Measurements from ENCODE around the gene RAB22A.
"Not testable (repeated sequence)": the region's sequence is repeated elsewhere in the genome, so short reads cannot be mapped to it uniquely, and the experiment has no call there.

RAB22A gene

DNA sequence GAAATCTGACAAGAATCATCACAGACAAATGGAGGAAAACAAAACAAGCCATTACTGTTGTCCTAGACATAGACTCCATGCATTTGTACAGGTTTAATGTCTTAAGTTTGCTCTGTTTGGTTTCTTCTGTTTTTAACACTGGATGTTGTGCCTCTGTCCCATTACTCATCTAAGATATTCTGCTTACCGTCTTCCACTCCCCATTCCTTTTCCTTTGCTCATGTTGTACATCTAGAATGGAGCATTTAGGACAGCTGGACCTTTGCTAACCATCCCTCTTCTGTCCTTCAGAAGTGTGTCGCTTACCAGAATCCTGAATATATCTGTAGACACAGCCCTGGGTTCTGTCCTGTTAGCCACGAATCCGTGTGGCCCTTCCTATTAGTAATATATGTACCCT is 35.2 kb downstream of the RAB22A start:
- Histone ChIP-seq H3K27me3 (ENCODE audit: control insufficient read depth, insufficient read depth, low read length) (no peaks in the 10 kb centered on the region), H3K9ac (ENCODE audit: low read length) (no peak overlapping the region), H3K36me3 (ENCODE audit: control insufficient read depth, insufficient read depth, low read length) (peaks cover 18% of the 10 kb centered on the region), H3K9me3 (ENCODE audit: control insufficient read depth, insufficient read depth, low read depth, low read length) (no peaks in the 10 kb centered on the region), H3K4me3 (ENCODE audit: low read depth, low read length) (no peak overlapping the region), H3K4me1 (ENCODE audit: control insufficient read depth, insufficient read depth, low read length) (peaks cover 13% of the 10 kb centered on the region; the same call in 1 of the 2 replicates), H3K27ac (ENCODE audit: low read depth, low read length) (no peak overlapping the region)

- Histone ChIP-seq H3K9me3 (ENCODE audit: control insufficient read depth, insufficient read depth, low read depth, low read length) (no peaks in the 10 kb centered on the region), H3K9ac (ENCODE audit: low read length) (no peak overlapping the region), H3K4me1 (ENCODE audit: control insufficient read depth, insufficient read depth, low read length) (no peaks in the 10 kb centered on the region), H3K36me3 (ENCODE audit: control insufficient read depth, insufficient read depth, low read length) (peaks cover 28% of the 10 kb centered on the region), H3K27ac (ENCODE audit: low read depth, low read length) (no peak overlapping the region), H3K27me3 (ENCODE audit: control insufficient read depth, insufficient read depth, low read length) (no peaks in the 10 kb centered on the region), H3K4me3 (ENCODE audit: low read depth, low read length) (no peak overlapping the region)
Measured at GRCh38 chr20:58349570-58349969, 40.1 kb downstream of the RAB22A start.

GRCh38 chr20:58352468-58352867 is 43.0 kb downstream of the RAB22A start:
- Histone ChIP-seq H3K27ac (ENCODE audit: low read depth, low read length) (no peak overlapping the region), H3K36me3 (ENCODE audit: control insufficient read depth, insufficient read depth, low read length) (peaks cover 22% of the 10 kb centered on the region), H3K9me3 (ENCODE audit: control insufficient read depth, insufficient read depth, low read depth, low read length) (no peaks in the 10 kb centered on the region)

GRCh38 chr20:58359441-58359840 is 49.9 kb downstream of the RAB22A start:
- H3K27ac ChIP-seq (ENCODE audit: low read depth, low read length), result no peak overlapping the region

More at GRCh38 chr20:58352468-58352867, 43.0 kb downstream of the RAB22A start:
- Histone ChIP-seq H3K27me3 (ENCODE audit: control insufficient read depth, insufficient read depth, low read length) (no peaks in the 10 kb centered on the region), H3K4me3 (ENCODE audit: low read depth, low read length) (no peak overlapping the region), H3K9ac (ENCODE audit: low read length) (no peak overlapping the region), H3K4me1 (ENCODE audit: control insufficient read depth, insufficient read depth, low read length) (no peaks in the 10 kb centered on the region)

GRCh38 chr20:58360936-58361335 is 51.4 kb downstream of the RAB22A start:
- Histone ChIP-seq H3K36me3 (ENCODE audit: control insufficient read depth, insufficient read depth, low read length) (peaks cover 16% of the 10 kb centered on the region), H3K9ac (ENCODE audit: low read length) (no peak overlapping the region), H3K27me3 (ENCODE audit: control insufficient read depth, insufficient read depth, low read length) (no peaks in the 10 kb centered on the region), H3K9me3 (ENCODE audit: control insufficient read depth, insufficient read depth, low read depth, low read length) (no peaks in the 10 kb centered on the region), H3K4me3 (ENCODE audit: low read depth, low read length) (no peak overlapping the region), H3K4me1 (ENCODE audit: control insufficient read depth, insufficient read depth, low read length) (no peaks in the 10 kb centered on the region), H3K27ac (ENCODE audit: low read depth, low read length) (no peak overlapping the region)

More at GRCh38 chr20:58359441-58359840, 49.9 kb downstream of the RAB22A start:
- no peaks in the 10 kb centered on the region for H3K4me1 ChIP-seq (ENCODE audit: control insufficient read depth, insufficient read depth, low read length)
- H3K9me3 ChIP-seq (ENCODE audit: control insufficient read depth, insufficient read depth, low read depth, low read length), result no peaks in the 10 kb centered on the region
- no peak overlapping the region for H3K4me3 ChIP-seq (ENCODE audit: low read depth, low read length)
- peaks cover 29% of the 10 kb centered on the region for H3K36me3 ChIP-seq (ENCODE audit: control insufficient read depth, insufficient read depth, low read length)
- no peaks in the 10 kb centered on the region for H3K27me3 ChIP-seq (ENCODE audit: control insufficient read depth, insufficient read depth, low read length)
- H3K9ac ChIP-seq (ENCODE audit: low read length), result no peak overlapping the region

GRCh38 chr20:58361481-58362205 is 52.1 kb downstream of the RAB22A start:
- H3K9ac ChIP-seq (ENCODE audit: low read length), result no peak overlapping the region
- no peaks in the 10 kb centered on the region for H3K9me3 ChIP-seq (ENCODE audit: control insufficient read depth, insufficient read depth, low read depth, low read length)
- no peak overlapping the region for H3K4me3 ChIP-seq (ENCODE audit: low read depth, low read length)
- no peaks in the 10 kb centered on the region; the same call in 1 of the 2 replicates for H3K4me1 ChIP-seq (ENCODE audit: control insufficient read depth, insufficient read depth, low read length)
- H3K27ac ChIP-seq (ENCODE audit: low read depth, low read length), result no peak overlapping the region
- no peaks in the 10 kb centered on the region for H3K27me3 ChIP-seq (ENCODE audit: control insufficient read depth, insufficient read depth, low read length)
- peaks cover 16% of the 10 kb centered on the region for H3K36me3 ChIP-seq (ENCODE audit: control insufficient read depth, insufficient read depth, low read length)

DNA sequence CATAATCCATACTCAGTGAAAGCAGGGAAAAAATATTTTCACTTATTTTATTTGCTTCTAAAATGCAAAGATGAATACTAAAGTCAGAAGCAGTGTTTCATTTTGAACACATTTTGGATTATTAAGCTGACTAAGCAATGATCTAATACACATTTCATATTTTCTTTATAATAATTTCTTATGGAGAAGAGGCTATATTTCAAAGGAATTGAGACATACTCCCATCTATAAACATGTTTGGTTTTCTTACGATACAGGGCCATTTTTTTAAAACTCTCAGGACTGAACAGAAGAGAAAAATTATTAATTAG is 52.6 kb downstream of the RAB22A start:
- Histone ChIP-seq H3K4me3 (ENCODE audit: low read depth, low read length) (no peak overlapping the region), H3K27me3 (ENCODE audit: control insufficient read depth, insufficient read depth, low read length) (no peaks in the 10 kb centered on the region), H3K4me1 (ENCODE audit: control insufficient read depth, insufficient read depth, low read length) (no peaks in the 10 kb centered on the region; the same call in 1 of the 2 replicates), H3K27ac (ENCODE audit: low read depth, low read length) (no peak overlapping the region), H3K9me3 (ENCODE audit: control insufficient read depth, insufficient read depth, low read depth, low read length) (no peaks in the 10 kb centered on the region), H3K36me3 (ENCODE audit: control insufficient read depth, insufficient read depth, low read length) (peaks cover 16% of the 10 kb centered on the region), H3K9ac (ENCODE audit: low read length) (no peak overlapping the region)

DNA sequence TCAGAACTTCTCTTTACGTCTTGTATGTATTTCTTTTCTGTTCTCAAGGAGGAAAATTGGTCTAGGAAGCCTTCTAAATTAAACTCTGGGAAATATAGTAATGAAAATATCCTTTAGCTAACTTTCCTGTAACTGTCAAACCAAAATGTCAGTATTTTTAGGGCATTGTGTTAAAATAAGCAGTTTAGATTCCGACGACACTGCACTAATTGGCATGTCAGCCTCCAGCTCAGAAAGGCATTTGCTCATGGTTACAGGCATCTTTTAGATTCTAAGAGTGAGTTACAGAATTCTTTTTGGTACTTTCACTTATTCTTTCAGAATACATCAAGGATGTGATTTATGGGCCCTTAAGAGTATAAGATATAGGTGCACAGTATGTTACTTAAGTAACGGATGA is 53.5 kb downstream of the RAB22A start:
- Histone ChIP-seq H3K36me3 (ENCODE audit: control insufficient read depth, insufficient read depth, low read length) (peaks cover 16% of the 10 kb centered on the region), H3K4me1 (ENCODE audit: control insufficient read depth, insufficient read depth, low read length) (no peaks in the 10 kb centered on the region; the same call in 1 of the 2 replicates), H3K4me3 (ENCODE audit: low read depth, low read length) (no peak overlapping the region), H3K9ac (ENCODE audit: low read length) (no peak overlapping the region), H3K27me3 (ENCODE audit: control insufficient read depth, insufficient read depth, low read length) (no peaks in the 10 kb centered on the region), H3K27ac (ENCODE audit: low read depth, low read length) (no peak overlapping the region), H3K9me3 (ENCODE audit: control insufficient read depth, insufficient read depth, low read depth, low read length) (no peaks in the 10 kb centered on the region)

DNA sequence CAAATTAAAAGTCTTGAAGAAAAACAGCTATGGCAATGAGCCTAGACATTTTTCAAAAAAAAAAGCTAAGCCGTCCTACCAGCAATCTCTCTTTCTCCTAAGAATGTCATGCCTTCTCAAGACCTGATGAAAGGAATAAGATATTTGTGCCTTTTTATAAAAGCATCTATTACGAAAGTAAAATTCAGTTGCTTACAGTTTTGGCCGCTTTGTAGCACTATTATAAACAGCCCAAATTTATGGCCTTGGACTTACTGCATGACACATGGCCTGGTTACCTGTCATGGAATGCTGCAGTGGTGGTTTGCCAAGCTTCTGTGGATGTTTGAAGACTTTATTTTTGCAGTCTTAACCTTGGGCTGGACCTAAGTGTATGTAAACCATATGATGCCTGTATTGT is 57.4 kb downstream of the RAB22A start:
- Histone ChIP-seq H3K9ac (ENCODE audit: low read length) (no peak overlapping the region), H3K36me3 (ENCODE audit: control insufficient read depth, insufficient read depth, low read length) (peaks cover 5% of the 10 kb centered on the region; the same call in 1 of the 2 replicates), H3K9me3 (ENCODE audit: control insufficient read depth, insufficient read depth, low read depth, low read length) (no peaks in the 10 kb centered on the region), H3K27ac (ENCODE audit: low read depth, low read length) (no peak overlapping the region), H3K4me3 (ENCODE audit: low read depth, low read length) (no peak overlapping the region), H3K27me3 (ENCODE audit: control insufficient read depth, insufficient read depth, low read length) (no peaks in the 10 kb centered on the region), H3K4me1 (ENCODE audit: control insufficient read depth, insufficient read depth, low read length) (no peaks in the 10 kb centered on the region; the same call in 1 of the 2 replicates)

DNA sequence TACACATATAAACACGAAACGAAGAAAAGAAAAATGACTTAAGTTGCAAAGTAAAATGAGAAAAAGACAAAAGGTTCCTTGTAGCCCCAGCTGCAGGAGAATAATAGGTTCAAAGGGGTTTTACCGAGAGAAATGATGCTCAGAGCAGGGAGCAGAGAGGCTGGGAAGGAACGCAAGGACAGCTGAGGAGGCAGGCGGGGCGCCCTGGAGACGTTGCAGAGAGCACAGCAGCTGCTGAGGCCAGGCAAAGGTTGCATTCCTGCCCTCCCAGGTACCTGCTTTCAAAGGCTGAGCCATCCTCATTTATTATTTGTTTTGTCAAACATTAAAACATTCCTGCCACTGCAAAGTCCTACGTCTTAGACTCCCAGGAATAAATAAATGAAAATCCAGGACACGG is 63.3 kb downstream of the RAB22A start:
- Histone ChIP-seq H3K9ac (ENCODE audit: low read length) (no peak overlapping the region), H3K36me3 (ENCODE audit: control insufficient read depth, insufficient read depth, low read length) (no peaks in the 10 kb centered on the region), H3K4me3 (ENCODE audit: low read depth, low read length) (no peak overlapping the region), H3K9me3 (ENCODE audit: control insufficient read depth, insufficient read depth, low read depth, low read length) (no peaks in the 10 kb centered on the region), H3K27me3 (ENCODE audit: control insufficient read depth, insufficient read depth, low read length) (no peaks in the 10 kb centered on the region), H3K4me1 (ENCODE audit: control insufficient read depth, insufficient read depth, low read length) (peaks cover 36% of the 10 kb centered on the region), H3K27ac (ENCODE audit: low read depth, low read length) (no peak overlapping the region)

- not testable (repeated sequence) for H3K36me3 ChIP-seq (ENCODE audit: control insufficient read depth, insufficient read depth, low read length); H3K27ac ChIP-seq (ENCODE audit: low read depth, low read length)
- peaks cover 36% of the 10 kb centered on the region for H3K4me1 ChIP-seq (ENCODE audit: control insufficient read depth, insufficient read depth, low read length)
Measured at GRCh38 chr20:58373296-58373695, 63.8 kb downstream of the RAB22A start.

More at GRCh38 chr20:58373296-58373695, 63.8 kb downstream of the RAB22A start:
- H3K27me3 ChIP-seq (ENCODE audit: control insufficient read depth, insufficient read depth, low read length); H3K9ac ChIP-seq (ENCODE audit: low read length); H3K4me3 ChIP-seq (ENCODE audit: low read depth, low read length); H3K9me3 ChIP-seq (ENCODE audit: control insufficient read depth, insufficient read depth, low read depth, low read length): not testable (repeated sequence)
